Measurements from ENCODE around the gene ACSL3.
"Not testable (repeated sequence)": the region's sequence is repeated elsewhere in the genome, so short reads cannot be mapped to it uniquely, and the experiment has no call there.

ACSL3 gene

DNA sequence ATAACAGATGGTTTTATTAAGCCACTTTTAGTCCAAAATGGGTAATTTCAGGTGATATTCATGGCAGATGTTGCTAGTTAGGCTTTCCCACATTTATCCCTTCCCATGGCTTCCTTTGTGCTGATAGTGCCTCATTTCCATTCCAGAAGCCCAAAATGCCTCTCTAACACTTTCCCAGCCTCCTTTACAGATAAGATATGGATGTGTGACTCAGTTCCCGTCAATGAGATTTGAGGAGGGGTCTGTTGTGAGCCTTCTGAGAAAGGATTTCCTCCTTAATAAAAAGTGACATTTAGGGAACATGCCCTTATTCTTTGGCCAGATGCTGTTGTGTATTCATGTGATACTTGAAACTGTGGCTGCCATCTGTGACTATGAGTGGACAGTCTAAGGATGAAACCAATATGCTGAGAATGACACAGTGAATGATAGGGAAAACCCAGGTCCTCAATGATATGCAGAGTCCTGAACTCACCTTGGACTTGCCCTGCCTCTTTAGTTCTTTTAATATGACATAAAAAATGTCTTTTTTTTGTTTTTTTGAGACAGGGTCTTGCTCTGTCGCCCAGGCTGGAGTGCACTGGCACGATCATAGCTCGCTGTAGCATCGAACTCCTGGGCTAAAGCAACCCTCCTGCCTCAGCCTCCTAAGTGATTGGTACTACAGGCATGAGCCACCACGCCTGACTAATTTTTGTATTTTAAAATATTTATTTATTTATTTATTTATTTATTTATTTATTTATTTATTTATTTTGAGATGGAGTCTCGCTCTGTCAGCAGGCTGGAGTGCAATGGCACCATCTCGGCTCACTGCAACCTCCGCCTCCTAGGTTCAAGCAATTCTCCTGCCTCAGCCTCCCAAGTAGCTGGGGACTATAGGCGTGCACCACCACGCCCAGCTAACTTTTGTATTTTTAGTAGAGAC lies 5.8 kb upstream of the ACSL3 start:
- DNase-seq (ENCODE audit: low read depth) = no peak

DNA sequence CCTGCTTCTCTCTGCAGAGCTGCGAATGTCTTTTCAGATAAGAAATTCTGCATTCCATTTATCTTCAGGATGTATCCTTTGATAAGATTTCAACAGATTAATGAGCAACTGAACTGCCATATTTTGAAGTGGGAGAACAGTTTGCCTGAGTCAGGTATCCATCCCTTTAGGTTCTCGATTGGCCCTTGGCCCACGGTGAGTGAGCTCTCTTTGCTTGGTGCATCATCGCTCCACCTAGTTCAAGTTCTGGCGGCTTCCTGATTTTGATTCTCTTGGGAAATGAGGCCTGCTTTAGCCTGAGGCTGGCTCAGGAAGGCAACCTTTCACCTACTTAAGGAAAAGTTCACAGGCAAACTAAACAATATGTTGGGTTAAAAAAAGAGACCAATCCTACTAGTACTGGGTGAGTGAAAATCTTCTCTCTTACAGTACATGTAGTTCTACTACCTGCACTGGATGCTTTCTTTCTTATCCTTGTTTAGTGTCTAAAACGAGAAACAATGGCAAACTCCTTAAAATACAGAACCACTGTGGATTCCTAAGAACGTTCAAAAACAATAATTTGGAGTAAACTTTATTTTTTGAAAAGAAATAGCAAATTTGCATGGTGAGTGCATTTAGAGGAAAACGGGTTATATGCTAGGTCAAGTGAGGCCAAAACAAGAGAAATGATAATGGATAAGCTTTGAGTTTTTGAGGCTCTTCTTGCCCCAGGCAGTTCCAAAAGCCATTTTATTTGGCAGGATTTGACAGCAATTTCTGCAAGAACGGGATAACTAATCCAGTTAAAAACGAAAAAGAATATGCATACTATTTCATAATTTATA lies 837 bp upstream of the ACSL3 start:
- DNase-seq (ENCODE audit: low read depth) = no peak

DNA sequence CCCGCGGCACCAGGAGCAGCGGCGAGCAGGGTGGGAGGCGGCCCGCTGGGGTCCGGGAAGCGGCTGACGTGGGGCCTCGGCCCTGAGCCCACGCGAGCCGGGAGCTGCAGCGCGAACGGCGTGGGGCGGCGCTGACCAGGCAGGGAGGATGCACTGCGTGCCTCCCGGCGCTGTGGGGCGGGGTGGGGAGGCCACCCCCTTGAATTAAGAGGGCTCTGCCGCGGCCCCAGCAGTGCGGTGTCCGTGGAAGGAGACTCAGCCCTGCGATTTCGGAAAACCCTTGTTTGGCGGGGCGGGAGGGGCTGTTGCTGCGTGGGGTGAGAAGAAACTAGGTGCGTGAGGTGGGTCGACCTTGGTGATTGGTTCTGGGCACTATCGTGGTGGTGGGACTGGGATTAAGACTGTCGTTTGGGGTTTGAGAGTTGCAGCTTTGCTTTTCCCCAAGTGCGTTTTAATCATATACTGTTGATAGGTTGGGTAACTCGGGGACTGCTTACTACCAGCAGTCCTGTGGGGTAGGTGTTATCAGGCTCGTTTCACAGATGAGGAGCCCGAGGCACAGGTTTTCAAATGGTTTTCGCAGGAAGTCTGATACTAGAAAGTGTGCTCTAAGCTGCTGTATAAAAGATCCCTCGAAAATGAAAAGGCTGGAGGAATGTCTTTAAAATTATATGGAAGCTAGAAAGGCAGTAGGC lies 722 bp downstream of the ACSL3 start:
- DNase-seq (ENCODE audit: low read depth) = peak; percentile 17

DNA sequence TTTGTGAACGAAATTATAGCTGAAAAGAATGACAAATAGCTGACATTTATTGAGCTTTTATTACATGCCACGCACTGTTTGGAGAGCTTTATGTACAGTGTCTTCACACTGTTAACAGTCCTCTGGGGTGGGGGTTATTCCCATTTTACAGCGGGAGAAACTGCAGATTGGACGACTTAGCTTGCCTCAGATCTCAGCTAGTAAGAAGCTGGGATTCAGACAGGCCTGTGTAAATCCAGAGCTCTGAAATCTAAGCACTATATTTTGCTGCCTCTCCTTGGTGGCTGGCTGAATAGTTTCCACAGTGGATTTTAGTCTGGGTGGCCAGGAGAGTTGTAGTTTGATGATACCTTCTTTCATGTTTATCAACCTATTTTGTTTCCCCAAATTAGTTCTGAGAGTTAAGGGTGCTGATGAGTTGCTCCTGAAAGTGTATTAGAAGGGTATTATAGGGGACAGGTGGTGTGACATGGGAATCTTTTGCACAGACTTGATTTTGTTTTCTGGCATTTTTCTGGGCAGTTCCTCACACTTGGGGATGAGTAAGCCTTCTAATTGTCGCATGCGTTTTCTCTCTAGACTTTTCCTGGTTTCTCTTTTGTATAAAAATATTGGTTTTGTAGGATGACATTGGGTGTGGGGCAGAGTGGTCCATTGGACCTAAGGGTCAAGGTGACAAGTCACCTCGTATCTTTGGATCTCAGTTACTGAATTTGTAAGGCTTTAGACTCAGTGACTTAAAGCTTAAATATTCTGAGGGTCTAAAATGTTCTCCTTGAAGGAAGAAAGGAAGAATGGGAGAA lies 1.5 kb downstream of the ACSL3 start:
- no peak for DNase-seq (ENCODE audit: low read depth)

DNA sequence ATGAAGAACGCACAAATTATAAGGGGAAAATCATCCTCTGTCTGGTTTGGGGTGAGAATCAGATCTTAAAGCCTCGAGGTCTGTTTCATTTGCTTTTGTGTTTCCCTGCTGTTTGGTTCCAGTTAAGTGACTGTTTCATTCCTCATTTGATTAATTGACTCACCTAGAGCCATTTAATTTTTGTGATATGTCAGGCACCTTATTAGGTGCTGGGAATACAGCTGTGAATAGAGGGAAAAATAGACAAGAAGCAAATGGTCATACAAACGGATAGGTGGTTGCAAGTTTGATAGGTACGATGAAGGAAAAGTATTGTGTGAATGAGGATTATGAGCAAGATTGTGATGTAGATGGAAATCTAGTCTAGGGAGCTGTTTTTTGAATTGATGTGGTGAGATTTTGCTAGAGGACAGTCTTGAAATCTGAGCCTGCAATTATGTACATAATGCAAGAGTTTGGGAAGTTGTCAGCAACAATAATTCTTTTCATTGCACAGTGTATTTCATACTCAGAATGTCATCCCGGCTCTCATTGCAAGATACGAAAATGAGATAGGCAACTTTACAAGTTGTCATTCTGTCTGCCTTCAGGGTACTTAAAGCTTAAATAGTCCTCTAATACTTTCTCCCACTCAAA lies 2.2 kb downstream of the ACSL3 start:
- DNase-seq (ENCODE audit: low read depth) = no peak

DNA sequence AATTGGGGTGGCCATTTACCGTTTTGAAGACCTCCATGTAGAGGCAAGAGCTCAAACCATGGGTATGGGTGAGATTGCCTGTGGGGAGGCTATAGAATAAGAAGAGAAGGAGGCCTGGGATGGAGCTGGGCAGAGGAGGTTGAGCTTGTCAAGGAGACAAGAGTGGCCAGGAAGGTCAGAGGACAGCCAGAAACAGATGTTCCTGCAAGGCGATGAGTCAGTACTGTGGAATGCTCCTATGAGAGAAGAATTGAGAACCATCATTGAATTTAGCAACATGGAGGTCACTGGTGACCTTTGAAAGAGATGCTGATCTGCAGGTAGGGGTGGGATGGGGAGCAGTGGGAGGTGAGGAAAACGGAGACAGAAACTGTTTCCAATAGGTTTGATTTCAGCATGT lies 3.5 kb downstream of the ACSL3 start:
- no peak for DNase-seq (ENCODE audit: low read depth)

DNA sequence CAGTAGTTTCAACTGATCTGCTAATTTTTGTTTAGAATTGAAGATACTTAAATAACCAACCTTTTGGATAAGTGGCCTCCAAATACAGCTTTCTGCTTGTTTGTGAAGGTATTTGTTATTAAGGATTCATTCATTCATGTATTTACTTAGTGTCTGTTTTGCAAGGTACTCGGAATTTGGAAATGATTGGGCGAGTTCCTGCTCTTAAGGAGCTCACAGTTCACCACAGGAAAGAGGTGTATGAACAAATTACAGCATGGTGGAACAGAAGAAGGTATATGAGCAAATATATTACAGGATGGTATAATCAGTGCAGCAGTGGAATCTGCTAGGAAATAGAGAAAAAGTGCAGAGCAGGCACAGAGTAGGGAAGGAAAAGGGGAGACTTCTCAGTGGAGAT lies 4.5 kb downstream of the ACSL3 start:
- DNase-seq (ENCODE audit: low read depth) = no peak

DNA sequence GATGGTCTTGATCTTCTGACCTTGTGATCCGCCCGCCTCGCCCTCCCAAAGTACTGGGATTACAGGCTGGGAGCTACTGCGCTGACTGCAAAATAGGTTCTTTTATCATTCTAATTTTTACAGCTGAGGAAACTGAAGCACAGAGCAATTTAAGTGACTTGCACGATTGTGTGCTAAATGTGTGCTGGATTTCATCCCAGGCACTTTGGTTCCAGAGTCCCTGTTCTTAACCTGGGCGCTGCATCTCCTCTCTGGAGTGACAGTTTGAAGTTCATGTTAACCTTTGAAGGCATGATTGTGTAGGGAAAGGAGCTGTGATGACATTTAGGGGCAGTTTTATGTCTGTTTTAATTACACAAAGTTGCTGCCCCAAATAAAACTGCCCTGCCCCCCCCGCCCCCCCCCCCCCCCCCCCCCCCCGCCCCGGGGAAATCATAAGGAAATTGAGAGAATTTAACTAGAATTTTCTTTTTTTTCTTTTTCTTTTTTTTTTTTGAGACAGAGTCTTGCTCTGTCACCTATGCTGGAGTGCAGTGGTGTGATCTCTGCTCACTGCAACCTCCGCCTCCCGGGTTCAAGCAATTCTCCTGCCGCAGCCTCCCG lies 5.6 kb downstream of the ACSL3 start:
- no peak for DNase-seq (ENCODE audit: low read depth)

DNA sequence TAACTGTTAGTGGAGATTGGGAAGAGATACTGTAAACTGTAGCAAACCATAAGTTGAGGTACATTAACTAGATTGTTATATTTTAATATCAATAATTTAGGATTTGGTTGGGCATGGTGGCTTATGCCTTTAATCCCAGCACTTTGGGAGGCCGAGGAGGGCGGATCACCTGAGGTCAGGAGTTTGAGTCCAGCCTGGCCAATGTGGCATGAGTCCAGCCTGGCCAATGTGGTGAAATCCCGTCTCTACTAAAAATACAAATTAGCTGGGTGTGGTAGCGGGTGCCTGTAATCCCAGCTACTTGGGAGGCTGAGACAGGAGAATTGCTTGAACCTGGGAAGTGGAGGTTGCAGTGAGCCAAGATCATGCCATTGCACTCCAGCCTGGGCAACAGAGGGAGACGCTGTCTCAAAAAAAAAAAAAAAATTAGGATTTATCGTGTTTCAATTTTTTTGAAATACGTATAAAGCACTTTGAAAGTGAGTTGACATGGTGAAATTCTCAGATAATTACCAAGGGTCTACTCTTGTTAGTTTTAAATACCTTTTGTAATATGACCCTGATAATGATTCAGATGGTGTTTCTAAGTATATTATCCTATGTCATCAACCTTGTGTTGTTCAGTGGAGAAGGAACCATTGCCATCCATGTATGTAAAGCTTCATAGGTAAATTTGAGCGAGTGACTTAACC lies 7.9 kb downstream of the ACSL3 start:
- not testable (repeated sequence) for DNase-seq (ENCODE audit: low read depth)

DNA sequence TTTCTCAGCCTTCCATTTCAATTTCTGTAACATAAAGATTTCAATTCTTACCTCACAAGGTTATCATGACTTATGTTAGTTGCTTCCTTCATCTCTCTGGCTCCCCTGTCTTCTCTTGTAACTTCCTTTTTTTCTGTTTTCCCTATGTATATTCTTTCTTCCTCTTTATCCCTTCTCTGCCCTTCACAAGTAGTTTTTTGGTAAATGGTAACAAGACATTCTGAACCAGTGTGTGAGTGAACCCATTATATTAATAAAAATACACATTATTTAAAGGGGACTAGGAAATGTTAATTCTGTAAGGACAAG lies 8.4 kb downstream of the ACSL3 start:
- no peak for DNase-seq (ENCODE audit: low read depth)

DNA sequence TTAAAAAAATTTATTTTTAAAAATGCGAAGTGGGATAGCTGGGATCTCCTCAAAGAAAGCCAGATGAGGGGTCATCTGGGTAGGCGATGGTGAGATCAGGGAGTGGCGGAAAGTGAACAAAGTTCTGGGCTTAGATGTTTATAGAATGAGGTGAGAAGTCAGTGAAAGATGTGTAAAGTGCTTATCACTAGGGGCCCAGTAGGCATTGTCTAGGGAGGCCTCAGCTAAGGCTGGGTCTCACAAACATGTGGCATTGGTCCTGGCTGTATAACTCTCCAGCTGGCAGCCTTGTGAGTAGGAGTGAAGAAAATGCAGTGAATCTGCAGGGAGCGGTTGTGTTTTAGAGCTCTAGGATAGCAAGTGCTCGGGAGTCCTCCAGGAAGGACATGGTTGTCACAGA lies 10.5 kb downstream of the ACSL3 start:
- DNase-seq (ENCODE audit: low read depth) = no peak

DNA sequence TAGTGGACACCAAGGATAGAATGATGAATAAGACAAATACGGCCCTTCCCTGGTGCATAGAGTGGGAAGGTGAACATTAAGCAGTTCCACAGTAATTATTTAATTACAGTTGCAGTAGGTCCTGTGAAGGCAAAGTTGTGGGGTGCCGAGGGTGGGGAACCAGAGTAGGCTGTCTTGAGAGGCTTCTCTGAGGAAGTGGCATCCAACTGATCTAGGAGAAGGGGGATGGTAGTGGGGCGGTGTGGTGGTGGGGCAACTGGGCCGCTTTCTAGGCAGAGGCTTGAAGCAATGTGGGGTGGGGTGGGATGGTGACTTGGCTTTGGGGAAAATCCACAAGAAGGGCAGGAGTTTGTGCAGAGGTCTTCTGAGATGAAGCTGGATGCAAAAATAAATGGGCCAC lies 11.7 kb downstream of the ACSL3 start:
- no peak for DNase-seq (ENCODE audit: low read depth)

DNA sequence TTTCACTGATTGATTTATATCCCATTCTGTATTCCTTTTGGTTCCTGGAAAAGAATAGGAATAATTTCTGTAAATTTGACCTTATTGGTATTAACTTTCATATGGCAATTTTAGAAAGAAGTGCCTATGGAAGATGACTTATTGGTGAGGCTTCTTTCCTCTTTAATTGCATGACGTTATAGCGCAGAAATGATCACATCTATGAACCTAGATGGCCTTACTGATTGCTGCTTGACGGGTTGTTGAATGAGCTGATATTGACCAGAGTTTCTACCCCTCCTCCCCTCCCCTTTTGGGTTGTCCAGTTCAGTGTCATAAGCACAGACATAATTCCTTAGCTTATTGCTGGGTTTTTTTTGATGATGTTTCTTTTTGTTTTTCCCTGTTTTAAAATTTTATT lies 14.6 kb downstream of the ACSL3 start:
- DNase-seq (ENCODE audit: low read depth) = no peak

DNA sequence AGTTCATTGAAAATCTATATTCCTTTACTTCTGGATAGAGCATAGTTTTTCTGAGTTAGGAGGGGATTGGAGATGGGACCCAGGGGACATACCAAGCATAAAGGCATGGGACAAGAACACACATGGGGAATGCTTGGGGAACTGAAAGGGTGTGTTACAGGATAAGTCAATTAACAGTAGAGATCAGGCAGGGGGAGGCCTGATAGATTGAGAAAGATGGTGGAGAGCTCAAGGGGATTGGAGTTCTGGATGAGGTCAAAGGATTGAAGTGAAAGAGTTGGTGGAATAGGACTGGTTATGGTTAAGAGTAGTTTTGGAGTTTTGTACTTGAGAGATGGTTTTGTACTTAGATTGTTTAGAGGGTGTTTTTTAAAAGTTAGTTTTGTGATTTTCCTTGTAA lies 16.1 kb downstream of the ACSL3 start:
- no peak for DNase-seq (ENCODE audit: low read depth)

DNA sequence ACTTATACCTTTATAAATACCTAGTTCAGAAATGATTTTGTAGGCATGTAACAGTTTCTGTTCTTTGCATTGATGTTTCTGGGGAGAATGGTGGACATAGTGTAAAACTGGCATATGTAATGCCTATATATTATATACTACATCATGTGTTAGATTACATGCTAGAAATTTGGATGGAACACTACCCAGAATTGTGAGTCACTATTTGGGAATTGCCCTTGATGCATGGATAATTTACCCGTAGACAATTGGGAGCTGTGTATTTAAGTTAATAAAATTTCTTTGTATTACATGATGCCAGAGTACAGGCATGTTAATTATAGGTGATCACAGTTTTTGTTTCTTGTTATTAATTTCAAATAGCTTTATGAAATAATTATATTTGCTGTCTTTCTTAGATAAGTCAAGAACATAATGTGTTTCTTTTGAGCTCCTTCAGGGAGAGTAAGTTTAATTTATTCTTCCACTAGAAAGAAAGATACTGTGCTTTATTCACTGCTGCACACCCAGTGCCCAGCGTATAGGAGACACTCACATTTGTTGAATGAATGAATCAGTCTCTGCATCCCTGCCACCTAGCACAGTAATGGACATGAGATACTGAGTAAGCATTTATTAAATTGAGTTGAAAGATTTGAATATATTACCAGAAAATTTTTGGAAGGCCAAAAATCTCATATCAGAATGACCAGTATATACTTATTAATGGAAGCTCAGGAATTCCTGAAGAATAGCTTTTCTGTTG lies 16.9 kb downstream of the ACSL3 start:
- no peak for DNase-seq (ENCODE audit: low read depth)

DNA sequence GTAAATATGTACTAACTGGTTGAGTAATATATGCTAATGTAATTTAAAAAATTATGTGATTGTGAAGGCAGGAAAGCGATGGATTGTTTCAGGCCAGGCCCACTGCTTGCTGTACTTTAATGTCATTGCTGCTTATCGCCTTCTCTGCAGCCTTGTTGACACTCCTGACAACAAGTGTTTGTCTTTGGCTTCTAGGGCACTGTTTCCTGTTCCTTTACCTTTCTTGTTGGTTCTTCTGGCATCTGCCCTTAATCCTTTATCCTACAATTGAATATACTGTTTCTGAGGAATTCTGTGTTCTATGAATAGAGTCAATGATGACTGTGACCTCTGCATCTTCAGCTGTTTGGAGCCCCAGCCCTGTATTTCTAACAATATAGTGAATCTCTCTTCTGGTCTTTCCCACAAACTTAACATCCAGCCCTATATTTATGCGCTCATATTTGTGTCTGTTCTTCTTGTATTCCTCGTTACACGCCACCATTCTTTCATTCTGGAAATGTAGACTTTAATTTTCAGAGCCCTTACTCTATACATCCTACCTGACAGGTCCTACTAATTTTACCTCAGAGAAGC lies 17.6 kb downstream of the ACSL3 start:
- DNase-seq (ENCODE audit: low read depth) = no peak

DNA sequence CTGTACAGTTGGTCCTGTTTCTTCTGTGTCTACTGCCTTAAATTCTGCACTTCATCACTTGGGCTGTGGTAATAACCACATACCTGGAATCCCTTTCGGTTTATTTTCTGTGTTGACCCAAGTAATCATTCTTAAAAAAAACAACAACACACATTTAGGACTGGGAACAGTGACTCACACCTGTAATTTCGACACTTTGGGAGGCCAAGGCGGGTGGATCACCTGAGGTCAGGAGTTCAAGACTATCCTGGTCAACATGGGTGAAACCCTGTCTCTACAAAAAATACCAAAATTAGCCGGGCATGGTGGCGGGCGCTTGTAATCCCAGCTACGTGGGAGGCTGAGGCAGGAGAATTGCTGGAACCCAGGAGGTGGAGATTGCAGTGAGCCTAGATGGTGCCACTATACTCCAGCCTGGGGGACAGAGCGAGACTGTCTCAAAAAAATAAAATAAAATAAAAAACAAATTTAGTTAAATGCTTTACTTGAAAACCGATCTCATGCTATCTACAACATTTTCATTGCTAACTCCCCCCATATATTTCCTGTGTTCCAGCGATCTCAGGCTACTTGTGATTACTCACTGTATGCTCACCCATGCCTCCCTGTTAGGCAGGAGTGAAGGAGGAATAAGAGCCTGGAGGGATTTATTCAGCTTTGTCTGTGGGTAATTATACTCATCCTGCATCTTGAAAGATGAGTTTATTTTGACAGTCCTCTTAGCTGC lies 18.2 kb downstream of the ACSL3 start:
- DNase-seq (ENCODE audit: low read depth) = no peak

DNA sequence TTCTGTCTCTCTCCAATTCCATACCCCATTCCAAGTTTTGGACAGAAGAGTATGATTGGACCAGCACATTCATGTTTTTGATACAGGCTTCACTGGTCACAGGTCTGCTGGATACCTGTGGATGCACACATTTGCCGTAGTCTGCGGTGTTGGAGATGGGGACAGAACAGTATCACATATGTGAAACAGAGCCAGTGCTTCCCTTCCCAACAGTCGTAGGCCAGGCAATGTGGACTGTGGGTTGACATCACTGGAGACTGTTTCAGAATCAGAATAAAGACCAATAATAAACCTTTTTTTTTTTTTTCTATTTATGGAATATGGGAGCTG lies 18.7 kb downstream of the ACSL3 start:
- no peak for DNase-seq (ENCODE audit: low read depth)

DNA sequence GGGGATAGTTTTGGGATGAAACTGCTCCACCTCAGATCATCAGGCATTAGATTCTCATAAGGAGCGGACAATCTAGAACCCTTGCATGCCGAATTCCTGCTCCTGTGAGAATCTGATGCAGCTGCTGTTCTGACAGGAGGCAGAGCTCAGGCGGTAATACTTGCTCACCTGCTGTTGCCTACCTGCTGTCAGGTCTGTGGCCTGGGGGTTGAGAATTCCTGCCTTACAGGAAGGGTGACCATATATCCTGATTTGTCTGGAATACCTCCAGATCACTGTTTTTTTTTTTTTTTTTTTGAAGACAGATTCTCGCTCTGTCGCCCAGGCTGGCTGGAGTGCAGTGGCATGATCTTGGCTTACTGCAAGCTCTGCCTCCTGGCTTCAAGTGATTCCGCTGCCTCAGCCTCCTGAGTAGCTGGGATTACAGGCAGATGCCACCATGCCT lies 21.7 kb downstream of the ACSL3 start:
- DNase-seq (ENCODE audit: low read depth) = no peak

Measured in activated T-helper 9 cell treated with anti-CD3 and anti-CD28 coated beads, Interleukin-2, amount 50 U/mL, for 16 hours (primary cell).